HEK293 (cell line): ENCODE measurements around the gene MEGF10.

Experiments
- CTCF ChIA-PET: fragments of 350-600 bp; formaldehyde crosslinking; extraction: SDS; loops from one replicate; lab custom pipeline; 2021; ENCODE audit warnings: antibody characterized with exemption; lab: Yijun Ruan, JAX
- POLR2A ChIA-PET: fragments of 300-600 bp; formaldehyde crosslinking; extraction: SDS; loops from one replicate; lab custom pipeline; 2020; ENCODE audit warnings: antibody characterized with exemption, inconsistent platforms; lab: Yijun Ruan, JAX
- H3K27ac ChIP-seq: fragments of 200-500 bp; sonication (Bioruptor generic); 2 replicates; pipeline ENCODE4 v1.5.1; 2014; ENCODE audit warnings: low read depth, low read length, control low read depth, inconsistent platforms; ENCODE audit errors: extremely low read depth
- H3K36me3 ChIP-seq, 2 experiments: fragments of 200-500 bp in 1 of 2; sonication (Bioruptor generic) in 1 of 2; 1 replicate in 1 of 2; 2 replicates in 1 of 2; pipeline ENCODE4 v1.5.1; 2014 to 2017; ENCODE audit warnings: inconsistent platforms in 2 of 2, low read length in 2 of 2; ENCODE audit not compliant: control insufficient read depth in 2 of 2, insufficient read depth in 1 of 2
- H3K4me1 ChIP-seq: fragments of 200-500 bp; sonication (Bioruptor generic); 2 replicates; pipeline ENCODE4 v1.5.1; 2014; ENCODE audit warnings: mild to moderate bottlenecking, low read length, inconsistent platforms; ENCODE audit not compliant: control insufficient read depth, insufficient read depth
- H3K4me3 ChIP-seq: 2 replicates; pipeline ENCODE4 v1.5.1; 2011; ENCODE audit warnings: low read depth, mild to moderate bottlenecking, control low read depth, low read length, moderate library complexity
- H3K9me3 ChIP-seq: fragments of 200-500 bp; sonication (Bioruptor generic); 2 replicates; pipeline ENCODE4 v1.5.1; 2014; ENCODE audit warnings: low read depth, low read length, inconsistent platforms; ENCODE audit not compliant: control insufficient read depth, insufficient read depth
- EGR2 ChIP-seq: fragments of 450-650 bp; formaldehyde crosslinking; IDR thresholded peaks from 2 replicates; pipeline ENCODE4 v1.5.1; 2016; ENCODE audit warnings: low read depth, missing biosample characterization, missing genetic modification characterization
- HOXC10 ChIP-seq: sonication (generic); formaldehyde crosslinking; IDR thresholded peaks from 2 replicates; pipeline ENCODE4 v1.8.1; 2023; ENCODE audit warnings: mild to moderate bottlenecking, missing genetic modification reagents
- HOXD13 ChIP-seq: sonication (generic); formaldehyde crosslinking; IDR thresholded peaks from 2 replicates; pipeline ENCODE4 v1.8.0; 2022; ENCODE audit warnings: missing genetic modification reagents, borderline replicate concordance
- MZF1 ChIP-seq: fragments of 450-650 bp; formaldehyde crosslinking; IDR thresholded peaks from 2 replicates; pipeline ENCODE4 v1.5.1; 2017; ENCODE audit warnings: missing biosample characterization, missing genetic modification characterization, borderline replicate concordance
- SCRT2 ChIP-seq: fragments of 450-650 bp; formaldehyde crosslinking; IDR thresholded peaks from 2 replicates; pipeline ENCODE4 v1.5.1; 2016; ENCODE audit warnings: missing biosample characterization, missing genetic modification characterization
- SP3 ChIP-seq: fragments of 450-650 bp; formaldehyde crosslinking; IDR thresholded peaks from 2 replicates; pipeline ENCODE4 v1.5.1; 2016; ENCODE audit warnings: missing biosample characterization, missing genetic modification characterization
- ZBTB48 ChIP-seq: fragments of 450-650 bp; formaldehyde crosslinking; IDR thresholded peaks from 2 replicates; pipeline ENCODE4 v1.5.1; 2016; ENCODE audit warnings: missing biosample characterization, missing genetic modification characterization
- ZNF223 ChIP-seq: fragments of 450-650 bp; formaldehyde crosslinking; IDR thresholded peaks from 2 replicates; pipeline ENCODE4 v1.5.1; 2016; ENCODE audit warnings: missing biosample characterization, missing genetic modification characterization
- ZNF394 ChIP-seq: fragments of 450-650 bp; formaldehyde crosslinking; IDR thresholded peaks from 2 replicates; pipeline ENCODE4 v1.5.1; 2016; ENCODE audit warnings: missing biosample characterization, missing genetic modification characterization, mild to moderate bottlenecking, moderate library complexity, borderline replicate concordance
- ZNF555 ChIP-seq: fragments of 450-650 bp; formaldehyde crosslinking; conservative IDR thresholded peaks from 2 replicates; pipeline ENCODE4 v1.5.1; 2017; ENCODE audit warnings: missing biosample characterization, mild to moderate bottlenecking, missing genetic modification characterization, inconsistent platforms
- ZNF776 ChIP-seq: fragments of 450-650 bp; formaldehyde crosslinking; IDR thresholded peaks from 2 replicates; pipeline ENCODE4 v1.5.0; 2017; ENCODE audit warnings: missing biosample characterization, missing genetic modification characterization, borderline replicate concordance
- ZNF791 ChIP-seq: fragments of 450-650 bp; formaldehyde crosslinking; IDR thresholded peaks from 2 replicates; pipeline ENCODE4 v1.5.1; 2016; ENCODE audit warnings: missing biosample characterization, missing genetic modification characterization
- ZSCAN30 ChIP-seq: fragments of 450-650 bp; IDR thresholded peaks from 2 replicates; pipeline ENCODE4 v1.5.1; 2018; ENCODE audit warnings: missing biosample characterization, mild to moderate bottlenecking, missing genetic modification characterization, moderate library complexity
- ZXDB ChIP-seq: fragments of 450-650 bp; formaldehyde crosslinking; IDR thresholded peaks from 2 replicates; pipeline ENCODE4 v1.5.1; 2016; ENCODE audit warnings: missing biosample characterization, missing genetic modification characterization
- TF ChIP-seq, protein P1 (sequence below): fragments of 450-650 bp; formaldehyde crosslinking; IDR thresholded peaks from 2 replicates; pipeline ENCODE4 v1.5.1; 2016; ENCODE audit warnings: missing biosample characterization, missing genetic modification characterization, borderline replicate concordance
- TF ChIP-seq, protein P2 (sequence below): fragments of 450-650 bp; formaldehyde crosslinking; IDR thresholded peaks from 2 replicates; pipeline ENCODE4 v1.5.1; 2016; ENCODE audit warnings: missing biosample characterization, missing genetic modification characterization
- TF ChIP-seq, protein P3 (sequence below): fragments of 450-650 bp; formaldehyde crosslinking; IDR thresholded peaks from 2 replicates; pipeline ENCODE4 v1.5.1; 2017; ENCODE audit warnings: missing biosample characterization, missing genetic modification characterization
- TF ChIP-seq, protein P4 (sequence below): fragments of 450-650 bp; formaldehyde crosslinking; IDR thresholded peaks from 2 replicates; pipeline ENCODE4 v1.5.1; 2017; ENCODE audit warnings: missing biosample characterization, missing genetic modification characterization
- TF ChIP-seq, protein P5 (sequence below): fragments of 450-650 bp; formaldehyde crosslinking; IDR thresholded peaks from 2 replicates; pipeline ENCODE4 v1.5.1; 2016; ENCODE audit warnings: missing biosample characterization, missing genetic modification characterization, low read depth

Gene MEGF10

DNA sequence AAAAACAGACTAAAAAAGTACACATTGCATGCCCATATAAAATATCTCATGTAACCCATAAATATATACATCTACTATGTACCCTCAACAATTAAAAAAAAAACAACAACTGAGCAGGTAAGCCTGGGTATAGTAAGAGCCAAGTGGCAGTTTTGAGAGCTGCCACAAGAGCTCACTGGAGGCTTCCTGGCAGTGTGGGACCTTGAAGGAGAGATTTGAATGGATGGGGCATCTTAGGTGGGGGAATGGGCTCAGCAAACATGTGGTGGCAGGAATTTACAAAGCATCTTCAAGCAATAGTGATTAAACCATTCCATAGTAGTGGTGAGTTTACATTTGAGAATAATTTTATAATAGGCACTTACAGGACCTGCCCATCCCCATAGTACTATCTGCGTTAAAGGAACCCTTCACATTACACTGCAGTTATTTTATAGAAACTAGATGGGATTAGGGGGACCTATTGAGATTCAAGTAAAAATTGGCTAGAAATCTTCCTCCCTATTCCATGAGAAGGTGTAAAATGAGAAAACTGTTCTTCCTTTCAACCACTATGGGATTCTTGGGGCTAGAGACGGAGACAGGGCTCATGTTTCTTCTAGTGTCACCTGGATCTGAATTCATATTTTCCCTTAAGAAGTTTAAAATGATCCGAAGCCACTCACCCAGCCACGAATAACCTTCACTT lies 6.9 kb downstream of the MEGF10 start:
- Histone ChIP-seq H3K9me3 (no peaks in the 10 kb centered on the region), H3K4me3 (no peak overlapping the region), H3K4me1 (no peaks in the 10 kb centered on the region), H3K36me3 (no peaks in the 10 kb centered on the region), H3K27ac (no peak overlapping the region)
- TF ChIP-seq HOXC10 (CRISPR knock-in tag) (no peak), ZNF394 (no peak), SCRT2 (tag by site-specific recombination) (no peak), ZXDB (tag by site-specific recombination) (no peak), SP3 (tag by site-specific recombination) (no peak)
- POLR2A ChIA-PET: no interaction called here
- CTCF ChIA-PET: interaction anchor here (0.6 to 1.5 kb wide), 3 partner anchors 77 to 211 kb away, joined by 3 to 6 read pairs (median 3); no protein-coding TSS in a partner anchor

DNA sequence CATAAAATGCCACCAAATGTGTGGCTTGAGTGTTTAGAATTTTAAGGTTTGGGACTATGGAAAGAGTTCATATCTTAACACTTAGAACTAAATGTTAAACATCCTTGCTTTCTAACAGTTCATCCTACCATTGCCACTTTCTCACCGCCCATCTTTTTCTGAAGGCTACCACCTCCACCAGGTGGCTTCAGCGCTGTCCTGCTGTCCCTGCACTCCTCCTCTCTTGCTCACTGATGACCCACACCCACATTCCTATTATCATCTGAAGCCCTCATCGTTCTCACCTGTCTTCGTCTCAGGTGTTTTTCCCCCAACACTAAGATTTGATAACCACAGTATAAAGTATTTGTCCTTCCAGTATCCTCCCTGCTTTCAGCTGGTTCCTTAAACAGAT lies 7.4 kb downstream of the MEGF10 start:
- Histone ChIP-seq H3K9me3 (no peaks in the 10 kb centered on the region), H3K4me1 (no peaks in the 10 kb centered on the region), H3K27ac (no peak overlapping the region), H3K4me3 (no peak overlapping the region), H3K36me3 (no peaks in the 10 kb centered on the region)
- TF ChIP-seq HOXD13 (CRISPR knock-in tag) (no peak), ZNF555 (tag by site-specific recombination) (no peak), ZSCAN30 (tag by site-specific recombination) (no peak), EGR2 (tag by site-specific recombination) (no peak), ZNF776 (no peak)
- CTCF ChIA-PET: no interaction called here
- POLR2A ChIA-PET: no interaction called here

DNA sequence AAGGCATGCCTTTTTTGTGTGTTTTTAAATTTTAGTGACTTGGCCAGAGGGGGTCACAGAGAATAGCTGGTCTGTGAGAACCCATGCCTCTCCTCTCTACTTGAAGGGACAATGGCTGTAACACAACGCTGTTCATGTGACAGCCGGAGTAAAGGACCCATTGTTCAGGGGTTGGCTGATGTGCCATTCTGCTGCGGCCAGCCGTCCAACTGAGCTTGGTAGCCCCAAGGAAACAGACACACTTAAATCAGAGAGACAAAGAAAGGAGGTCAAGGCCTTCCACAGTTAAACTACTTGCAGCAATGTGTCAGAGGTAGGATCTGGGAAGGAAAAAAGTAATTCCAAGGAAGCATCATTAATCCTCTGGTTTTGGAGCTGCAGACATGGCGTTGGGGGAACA lies 8.1 kb downstream of the MEGF10 start:
- H3K27ac ChIP-seq: no peak overlapping the region
- CTCF ChIA-PET: interaction anchor here (1.1 kb wide), 1 partner anchor 15 kb away, joined by 4 read pairs; no protein-coding TSS in a partner anchor

More for the DNA sequence above, 8.1 kb downstream of the MEGF10 start:
- TF ChIP-seq, protein P1, sequence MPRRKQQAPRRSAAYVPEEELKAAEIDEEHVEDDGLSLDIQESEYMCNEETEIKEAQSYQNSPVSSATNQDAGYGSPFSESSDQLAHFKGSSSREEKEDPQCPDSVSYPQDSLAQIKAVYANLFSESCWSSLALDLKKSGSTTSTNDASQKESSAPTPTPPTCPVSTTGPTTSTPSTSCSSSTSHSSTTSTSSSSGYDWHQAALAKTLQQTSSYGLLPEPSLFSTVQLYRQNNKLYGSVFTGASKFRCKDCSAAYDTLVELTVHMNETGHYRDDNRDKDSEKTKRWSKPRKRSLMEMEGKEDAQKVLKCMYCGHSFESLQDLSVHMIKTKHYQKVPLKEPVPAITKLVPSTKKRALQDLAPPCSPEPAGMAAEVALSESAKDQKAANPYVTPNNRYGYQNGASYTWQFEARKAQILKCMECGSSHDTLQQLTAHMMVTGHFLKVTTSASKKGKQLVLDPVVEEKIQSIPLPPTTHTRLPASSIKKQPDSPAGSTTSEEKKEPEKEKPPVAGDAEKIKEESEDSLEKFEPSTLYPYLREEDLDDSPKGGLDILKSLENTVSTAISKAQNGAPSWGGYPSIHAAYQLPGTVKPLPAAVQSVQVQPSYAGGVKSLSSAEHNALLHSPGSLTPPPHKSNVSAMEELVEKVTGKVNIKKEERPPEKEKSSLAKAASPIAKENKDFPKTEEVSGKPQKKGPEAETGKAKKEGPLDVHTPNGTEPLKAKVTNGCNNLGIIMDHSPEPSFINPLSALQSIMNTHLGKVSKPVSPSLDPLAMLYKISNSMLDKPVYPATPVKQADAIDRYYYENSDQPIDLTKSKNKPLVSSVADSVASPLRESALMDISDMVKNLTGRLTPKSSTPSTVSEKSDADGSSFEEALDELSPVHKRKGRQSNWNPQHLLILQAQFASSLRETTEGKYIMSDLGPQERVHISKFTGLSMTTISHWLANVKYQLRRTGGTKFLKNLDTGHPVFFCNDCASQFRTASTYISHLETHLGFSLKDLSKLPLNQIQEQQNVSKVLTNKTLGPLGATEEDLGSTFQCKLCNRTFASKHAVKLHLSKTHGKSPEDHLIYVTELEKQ (tag by site-specific recombination): no peak
- TF ChIP-seq, protein P2, sequence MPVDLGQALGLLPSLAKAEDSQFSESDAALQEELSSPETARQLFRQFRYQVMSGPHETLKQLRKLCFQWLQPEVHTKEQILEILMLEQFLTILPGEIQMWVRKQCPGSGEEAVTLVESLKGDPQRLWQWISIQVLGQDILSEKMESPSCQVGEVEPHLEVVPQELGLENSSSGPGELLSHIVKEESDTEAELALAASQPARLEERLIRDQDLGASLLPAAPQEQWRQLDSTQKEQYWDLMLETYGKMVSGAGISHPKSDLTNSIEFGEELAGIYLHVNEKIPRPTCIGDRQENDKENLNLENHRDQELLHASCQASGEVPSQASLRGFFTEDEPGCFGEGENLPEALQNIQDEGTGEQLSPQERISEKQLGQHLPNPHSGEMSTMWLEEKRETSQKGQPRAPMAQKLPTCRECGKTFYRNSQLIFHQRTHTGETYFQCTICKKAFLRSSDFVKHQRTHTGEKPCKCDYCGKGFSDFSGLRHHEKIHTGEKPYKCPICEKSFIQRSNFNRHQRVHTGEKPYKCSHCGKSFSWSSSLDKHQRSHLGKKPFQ (tag by site-specific recombination): no peak
- TF ChIP-seq, protein P3, sequence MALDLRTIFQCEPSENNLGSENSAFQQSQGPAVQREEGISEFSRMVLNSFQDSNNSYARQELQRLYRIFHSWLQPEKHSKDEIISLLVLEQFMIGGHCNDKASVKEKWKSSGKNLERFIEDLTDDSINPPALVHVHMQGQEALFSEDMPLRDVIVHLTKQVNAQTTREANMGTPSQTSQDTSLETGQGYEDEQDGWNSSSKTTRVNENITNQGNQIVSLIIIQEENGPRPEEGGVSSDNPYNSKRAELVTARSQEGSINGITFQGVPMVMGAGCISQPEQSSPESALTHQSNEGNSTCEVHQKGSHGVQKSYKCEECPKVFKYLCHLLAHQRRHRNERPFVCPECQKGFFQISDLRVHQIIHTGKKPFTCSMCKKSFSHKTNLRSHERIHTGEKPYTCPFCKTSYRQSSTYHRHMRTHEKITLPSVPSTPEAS (tag by site-specific recombination): no peak
- no peak for TF ChIP-seq ZNF223
- TF ChIP-seq ZXDB (tag by site-specific recombination): no peak
- TF ChIP-seq ZBTB48 (tag by site-specific recombination): no peak
- TF ChIP-seq, protein P4, sequence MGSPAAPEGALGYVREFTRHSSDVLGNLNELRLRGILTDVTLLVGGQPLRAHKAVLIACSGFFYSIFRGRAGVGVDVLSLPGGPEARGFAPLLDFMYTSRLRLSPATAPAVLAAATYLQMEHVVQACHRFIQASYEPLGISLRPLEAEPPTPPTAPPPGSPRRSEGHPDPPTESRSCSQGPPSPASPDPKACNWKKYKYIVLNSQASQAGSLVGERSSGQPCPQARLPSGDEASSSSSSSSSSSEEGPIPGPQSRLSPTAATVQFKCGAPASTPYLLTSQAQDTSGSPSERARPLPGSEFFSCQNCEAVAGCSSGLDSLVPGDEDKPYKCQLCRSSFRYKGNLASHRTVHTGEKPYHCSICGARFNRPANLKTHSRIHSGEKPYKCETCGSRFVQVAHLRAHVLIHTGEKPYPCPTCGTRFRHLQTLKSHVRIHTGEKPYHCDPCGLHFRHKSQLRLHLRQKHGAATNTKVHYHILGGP (tag by site-specific recombination): no peak
- TF ChIP-seq, protein P5, sequence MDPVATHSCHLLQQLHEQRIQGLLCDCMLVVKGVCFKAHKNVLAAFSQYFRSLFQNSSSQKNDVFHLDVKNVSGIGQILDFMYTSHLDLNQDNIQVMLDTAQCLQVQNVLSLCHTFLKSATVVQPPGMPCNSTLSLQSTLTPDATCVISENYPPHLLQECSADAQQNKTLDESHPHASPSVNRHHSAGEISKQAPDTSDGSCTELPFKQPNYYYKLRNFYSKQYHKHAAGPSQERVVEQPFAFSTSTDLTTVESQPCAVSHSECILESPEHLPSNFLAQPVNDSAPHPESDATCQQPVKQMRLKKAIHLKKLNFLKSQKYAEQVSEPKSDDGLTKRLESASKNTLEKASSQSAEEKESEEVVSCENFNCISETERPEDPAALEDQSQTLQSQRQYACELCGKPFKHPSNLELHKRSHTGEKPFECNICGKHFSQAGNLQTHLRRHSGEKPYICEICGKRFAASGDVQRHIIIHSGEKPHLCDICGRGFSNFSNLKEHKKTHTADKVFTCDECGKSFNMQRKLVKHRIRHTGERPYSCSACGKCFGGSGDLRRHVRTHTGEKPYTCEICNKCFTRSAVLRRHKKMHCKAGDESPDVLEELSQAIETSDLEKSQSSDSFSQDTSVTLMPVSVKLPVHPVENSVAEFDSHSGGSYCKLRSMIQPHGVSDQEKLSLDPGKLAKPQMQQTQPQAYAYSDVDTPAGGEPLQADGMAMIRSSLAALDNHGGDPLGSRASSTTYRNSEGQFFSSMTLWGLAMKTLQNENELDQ: no peak
- no peak for TF ChIP-seq MZF1
- no peak for TF ChIP-seq ZNF791 (tag by site-specific recombination)
- TF ChIP-seq, all 188 proteins: peak for 0
- no peaks in the 10 kb centered on the region for H3K36me3 ChIP-seq
- H3K9me3 ChIP-seq: no peaks in the 10 kb centered on the region
- H3K4me3 ChIP-seq: no peak overlapping the region
- POLR2A ChIA-PET: no interaction called here
- H3K4me1 ChIP-seq: no peaks in the 10 kb centered on the region
